A549 (cell line): ENCODE results near the gene MRPS33. TPM values are rescaled to one million over a fixed set of nuclear protein-coding genes. Genes with fewer than 3 reads are reported as not detected.

Source experiments
- ATAC-seq, 2 experiments: fragments of 200-7000 bp in 1 of 2; fragments of >200 bp in 1 of 2; cut with Nextera tagmentation in 1 of 2; cut with Tn5 transposase in 1 of 2; 3 replicates each; pipeline versions ENCODE4 v1.8.0 to v1.9.1; 2018 to 2020; ENCODE audit warnings: mild to moderate bottlenecking in 1 of 2, moderate library complexity in 1 of 2
- CTCF ChIA-PET: fragments of 300-600 bp; sonication (Branson Sonifier 250); formaldehyde crosslinking; extraction: SDS; loops from one replicate; lab custom pipeline; 2021; ENCODE audit warnings: antibody characterized with exemption, inconsistent platforms; lab: Yijun Ruan, JAX
- POLR2A ChIA-PET: fragments of 350-600 bp; formaldehyde crosslinking; extraction: SDS; loops from one replicate; lab custom pipeline; 2021; ENCODE audit warnings: antibody characterized with exemption, inconsistent platforms; lab: Yijun Ruan, JAX
- DNase-seq, 2 experiments: peaks; one replicate each; pipeline versions ENCODE4 v3.0.0 to v3.0.0-alpha.2; 2011 to 2016; ENCODE audit warnings: low read depth in 1 of 2, low spot score in 1 of 2
- FAIRE-seq: peaks from 2 replicates; lab custom pipeline; 2011; peaks lifted over from hg19 to GRCh38; lab: Jason Lieb, UNC
- H3K27ac ChIP-seq, 2 experiments: fragments of >200 bp; sonication (Bioruptor Twin); formaldehyde crosslinking; 3 replicates each; pipeline ENCODE4 v1.5.1; 2016 to 2017
- H3K4me1 ChIP-seq: fragments of >200 bp; sonication (Bioruptor Twin); formaldehyde crosslinking; 3 replicates; pipeline ENCODE4 v1.6.1; 2016
- H3K4me2 ChIP-seq: fragments of >200 bp; sonication (Bioruptor Twin); formaldehyde crosslinking; 3 replicates; pipeline ENCODE4 v1.6.1; 2016
- H3K4me3 ChIP-seq: fragments of >200 bp; sonication (Bioruptor Twin); formaldehyde crosslinking; 3 replicates; pipeline ENCODE4 v1.5.1; 2016
- H3K9me3 ChIP-seq: fragments of >200 bp; sonication (Bioruptor Twin); formaldehyde crosslinking; 3 replicates; pipeline ENCODE4 v1.6.1; 2016
- ATOH8 ChIP-seq: fragments of 250-450 bp; sonication (Bioruptor Pico); IDR thresholded peaks from 2 replicates; pipeline ENCODE4 v1.5.0; 2020; ENCODE audit warnings: low read depth, mild to moderate bottlenecking, moderate library complexity
- BCL3 ChIP-seq: fragments of >200 bp; sonication (Bioruptor Twin); formaldehyde crosslinking; IDR thresholded peaks from 3 replicates; pipeline ENCODE4 v1.6.1; 2016
- CBX2 ChIP-seq: fragments of 200-600 bp; sonication (generic); IDR thresholded peaks from 2 replicates; pipeline ENCODE4 v1.6.1; 2016; ENCODE audit warnings: low read depth, mild to moderate bottlenecking, borderline replicate concordance
- CTCF ChIP-seq: fragments of >200 bp; sonication (Bioruptor Twin); formaldehyde crosslinking; IDR thresholded peaks from 3 replicates; pipeline ENCODE4 v1.5.1; 2016
- ESRRA ChIP-seq: fragments of 150-350 bp; IDR thresholded peaks from 2 replicates; pipeline ENCODE4 v1.6.1; 2014; ENCODE audit warnings: mild to moderate bottlenecking, low read length, borderline replicate concordance
- FOSB ChIP-seq: fragments of 250-450 bp; sonication (Bioruptor Pico); IDR thresholded peaks from 2 replicates; pipeline ENCODE4 v1.5.0; 2020; ENCODE audit warnings: mild to moderate bottlenecking, moderate library complexity
- HES2 ChIP-seq: fragments of >200 bp; sonication (Bioruptor Twin); formaldehyde crosslinking; IDR thresholded peaks from 2 replicates; pipeline ENCODE4 v1.6.1; 2016
- HOXA7 ChIP-seq: fragments of 250-450 bp; sonication (Bioruptor Pico); IDR thresholded peaks from 2 replicates; pipeline ENCODE4 v1.5.0; 2020; ENCODE audit warnings: mild to moderate bottlenecking, moderate library complexity
- NFE2L2 ChIP-seq: fragments of 150-350 bp; conservative IDR thresholded peaks from 2 replicates; pipeline ENCODE4 v1.6.1; 2014; ENCODE audit warnings: low read length
- PBX3 ChIP-seq: IDR thresholded peaks from 2 replicates; pipeline ENCODE4 v1.6.1; 2012
- RARB ChIP-seq: fragments of 250-450 bp; sonication (Bioruptor Pico); IDR thresholded peaks from 2 replicates; pipeline ENCODE4 v1.8.0; 2021; ENCODE audit warnings: mild to moderate bottlenecking, moderate library complexity
- RCOR1 ChIP-seq: fragments of 150-350 bp; IDR thresholded peaks from 2 replicates; pipeline ENCODE4 v1.6.1; 2014; ENCODE audit warnings: antibody characterized with exemption, low read length, low read depth
- RFX5 ChIP-seq: fragments of 450-650 bp; IDR thresholded peaks from 2 replicates; pipeline ENCODE4 v1.7.1; 2014; ENCODE audit warnings: antibody characterized with exemption, mild to moderate bottlenecking, moderate library complexity
- RNF2 ChIP-seq: fragments of 200-600 bp; sonication (generic); IDR thresholded peaks from 2 replicates; pipeline ENCODE4 v1.6.1; 2016; ENCODE audit warnings: low read depth, mild to moderate bottlenecking, antibody characterized with exemption, moderate library complexity, borderline replicate concordance
- SMC3 ChIP-seq: fragments of >200 bp; sonication (Bioruptor Twin); formaldehyde crosslinking; IDR thresholded peaks from 3 replicates; pipeline ENCODE4 v1.6.1; 2018; ENCODE audit warnings: inconsistent platforms
- SREBF2 ChIP-seq: fragments of 450-650 bp; IDR thresholded peaks from 2 replicates; pipeline ENCODE4 v1.6.1; 2014; ENCODE audit warnings: mild to moderate bottlenecking, moderate library complexity
- USF2 ChIP-seq: fragments of 450-650 bp; IDR thresholded peaks from 2 replicates; pipeline ENCODE4 v1.6.1; 2014; ENCODE audit warnings: antibody characterized with exemption
- ZFP36 ChIP-seq: fragments of 450-650 bp; IDR thresholded peaks from 2 replicates; pipeline ENCODE4 v1.6.1; 2014; ENCODE audit warnings: borderline replicate concordance; ENCODE audit not compliant: partially characterized antibody
- ZNF302 ChIP-seq: fragments of 250-450 bp; sonication (Bioruptor Pico); IDR thresholded peaks from 2 replicates; pipeline ENCODE4 v1.9.0; 2021; ENCODE audit warnings: inconsistent platforms, mild to moderate bottlenecking, moderate library complexity
- WGBS: methylation state at CpG from one replicate; pipeline ENCODE4 v1.1.6; 2017; ENCODE audit errors: missing lambda C conversion rate; 5-methylcytosine and 5-hydroxymethylcytosine counted together
- polyA plus RNA-seq, 4 experiments: library from polyadenylated mRNA; depleted of rRNA in 3 of 4; stranded (reverse); fragments of >200 nt; fragmentation: RNase III in 1 of 4; extraction: RNeasy Plus Mini Kit Qiagen cat#74134 plus additional on column Dnase treatment in 1 of 4; gene quantifications; 2 replicates in 3 of 4; 3 replicates in 1 of 4; pipeline ENCODE4 v1.2.3, GENCODE V29; 2011 to 2017

MRPS33 gene
- polyA plus RNA-seq, 2 of the 4 experiments (the other 2 are of a cell fraction) = 120 to 186 TPM

GRCh38 chr7:141017555-141017954, 2.8 kb upstream of the MRPS33 start:
- TF ChIP-seq ATOH8 (CRISPR knock-in tag) (no peak), FOSB (CRISPR knock-in tag) (no peak), ZNF302 (no peak), RFX5 (no peak), BCL3 (no peak), HES2 (no peak), RCOR1 (no peak), USF2 (no peak)
- no peak for DNase-seq
- H3K4me2 ChIP-seq = no peak overlapping the region
- ATAC-seq = no peak
- H3K4me1 ChIP-seq = peaks cover 10% of the 10 kb centered on the region
- ChIA-PET CTCF (no interaction called here), POLR2A (interaction anchor here (0.6 kb wide), 1 partner anchor 214 kb away, joined by 3 read pairs; no protein-coding TSS in a partner anchor)
- H3K4me3 ChIP-seq = no peak overlapping the region
- no peak overlapping the region for H3K27ac ChIP-seq
- peaks cover 6% of the 10 kb centered on the region; the same call in 1 of the 3 replicates for H3K9me3 ChIP-seq
- WGBS = 75% methylated on average over 3 of the region's 3 CpGs
- no peak for FAIRE-seq

GRCh38 chr7:141016349-141016748, 1.6 kb upstream of the MRPS33 start:
- Histone ChIP-seq H3K9me3 (peaks cover 6% of the 10 kb centered on the region; the same call in 1 of the 3 replicates), H3K4me2 (no peak overlapping the region), H3K27ac (no peak overlapping the region), H3K4me3 (no peak overlapping the region), H3K4me1 (peaks cover 13% of the 10 kb centered on the region)
- POLR2A ChIA-PET = no interaction called here
- no peak for FAIRE-seq
- ATAC-seq = no peak
- CTCF ChIA-PET = interaction anchor here (0.6 to 1.8 kb wide), 3 partner anchors 206 to 722 kb away, joined by 3 to 6 read pairs (median 3); partner anchors contain the start of gene SSBP1
- DNase-seq = no peak
- TF ChIP-seq CBX2 (no peak), NFE2L2 (no peak), SMC3 (no peak), ZFP36 (no peak), RARB (CRISPR knock-in tag) (no peak), RNF2 (no peak), SREBF2 (no peak), PBX3 (no peak), HOXA7 (CRISPR knock-in tag) (no peak), RFX5 (no peak), ESRRA (no peak), CTCF (no peak)
